HT1080 (cell line): ENCODE results near the gene CDKAL1. TPM values are rescaled to one million over a fixed set of nuclear protein-coding genes. Genes with fewer than 3 reads are reported as not detected.

Experiments
- DNase-seq: peaks from one replicate; pipeline ENCODE4 v3.0.0-alpha.2; 2015; ENCODE audit warnings: low read depth
- total RNA-seq: library from RNA; depleted of rRNA; stranded (reverse); fragments of >200 nt; shearing (Covaris generic); gene quantifications from 2 replicates; pipeline ENCODE4 v1.2.3, GENCODE V29; 2014

Gene CDKAL1
- total RNA-seq, 1 experiment from 2014 or later, result 13.5 TPM

DNA sequence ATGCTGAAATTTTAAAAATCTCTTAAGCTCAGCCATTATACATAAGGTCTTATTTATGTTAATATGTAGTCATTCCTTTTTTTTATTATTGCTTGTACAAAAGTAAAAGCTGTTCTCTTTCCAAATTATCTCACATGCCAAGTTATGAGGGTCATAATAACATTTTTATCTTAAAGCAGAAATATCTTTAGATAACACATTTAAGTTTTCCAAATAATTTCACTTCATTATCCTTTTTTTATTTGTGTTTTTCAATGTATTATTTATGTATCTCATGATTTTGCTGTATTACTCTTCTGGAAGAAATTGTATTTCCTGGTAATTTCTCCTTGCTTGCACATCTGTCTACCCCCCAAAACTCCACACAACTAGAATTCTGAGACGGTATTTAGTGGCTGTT is 598.2 kb downstream of the CDKAL1 start:
- DNase-seq, result no peak

DNA sequence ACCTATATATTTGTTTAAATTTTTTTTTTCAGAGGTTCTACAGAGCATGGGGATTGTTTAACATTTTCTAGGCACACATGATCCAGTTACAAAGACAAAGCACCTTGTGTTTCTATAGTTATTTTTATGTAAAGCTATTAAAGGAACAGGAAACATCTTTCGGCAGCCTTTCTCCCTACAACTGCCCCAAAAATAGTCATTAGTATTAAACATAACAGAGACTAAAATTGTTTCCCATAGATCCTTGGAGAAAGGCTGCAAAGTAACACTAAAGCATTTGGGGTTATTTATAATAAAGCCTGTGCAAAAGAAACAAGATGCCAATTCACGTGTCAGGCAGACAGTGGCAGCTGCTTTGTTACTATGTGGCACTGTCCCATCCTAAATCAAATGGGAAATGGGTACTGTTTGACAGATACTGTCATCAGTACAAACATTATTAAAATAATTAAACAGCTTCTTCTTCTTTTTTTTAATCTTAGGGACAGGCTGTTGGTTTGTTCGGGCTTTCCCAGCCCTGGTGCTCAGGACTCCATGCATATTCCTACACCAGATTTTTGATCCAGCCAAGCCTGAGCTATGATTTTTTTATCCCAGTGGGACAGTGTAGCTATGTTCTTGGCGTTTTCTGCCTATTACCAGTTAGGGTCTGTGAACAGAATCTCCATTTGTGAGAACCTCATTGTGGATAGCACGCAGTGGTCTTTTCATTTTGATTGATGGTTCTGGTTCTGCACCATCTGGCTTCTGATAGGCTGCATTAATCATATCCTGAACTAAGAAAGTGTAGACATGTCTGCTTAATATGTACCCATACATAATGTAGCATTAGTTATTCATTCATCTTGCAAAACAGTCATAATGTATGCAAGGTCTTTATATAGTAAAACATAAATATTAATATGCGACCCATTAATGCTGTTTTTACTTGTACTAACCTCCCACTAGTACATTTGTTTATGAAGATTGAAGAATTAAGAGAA is 598.9 kb downstream of the CDKAL1 start:
- DNase-seq, result no peak

DNA sequence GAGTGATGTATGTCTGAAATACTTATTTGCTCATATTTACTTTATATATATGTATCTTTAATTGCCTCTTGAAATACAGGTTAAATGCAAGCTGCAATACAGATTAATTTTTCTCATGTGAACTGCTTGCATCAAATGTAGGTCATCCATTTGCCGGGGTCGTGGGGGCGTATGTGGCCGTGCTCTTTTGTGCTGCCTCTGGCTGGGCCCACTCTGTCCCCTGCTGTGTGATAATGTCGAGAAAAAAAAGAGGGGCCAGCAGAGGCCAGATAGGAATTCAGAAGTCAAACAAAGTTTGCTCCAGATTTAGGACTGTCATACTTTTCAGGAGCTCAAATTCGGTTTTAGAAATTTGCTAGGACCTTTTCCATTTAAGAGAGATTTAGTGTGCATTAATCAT is 599.6 kb downstream of the CDKAL1 start:
- DNase-seq, result no peak

DNA sequence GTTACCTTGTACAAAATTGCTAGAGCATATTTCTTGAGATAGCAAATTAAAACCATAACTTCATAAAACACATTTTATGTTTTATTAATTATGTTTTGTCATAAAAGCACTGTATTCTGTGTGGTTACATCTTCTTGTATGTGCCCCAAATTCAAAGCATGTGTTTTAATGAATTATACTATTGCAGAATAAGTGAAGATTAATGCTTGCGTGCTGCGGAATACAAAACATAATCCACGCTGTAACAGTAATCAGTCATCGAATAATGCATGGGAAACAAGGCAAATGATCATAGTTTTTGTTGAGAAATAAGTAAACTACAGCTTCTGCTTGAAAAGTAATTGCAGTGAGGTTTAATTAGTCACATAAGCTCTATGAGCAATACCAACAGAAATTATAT is 600.1 kb downstream of the CDKAL1 start:
- no peak for DNase-seq

DNA sequence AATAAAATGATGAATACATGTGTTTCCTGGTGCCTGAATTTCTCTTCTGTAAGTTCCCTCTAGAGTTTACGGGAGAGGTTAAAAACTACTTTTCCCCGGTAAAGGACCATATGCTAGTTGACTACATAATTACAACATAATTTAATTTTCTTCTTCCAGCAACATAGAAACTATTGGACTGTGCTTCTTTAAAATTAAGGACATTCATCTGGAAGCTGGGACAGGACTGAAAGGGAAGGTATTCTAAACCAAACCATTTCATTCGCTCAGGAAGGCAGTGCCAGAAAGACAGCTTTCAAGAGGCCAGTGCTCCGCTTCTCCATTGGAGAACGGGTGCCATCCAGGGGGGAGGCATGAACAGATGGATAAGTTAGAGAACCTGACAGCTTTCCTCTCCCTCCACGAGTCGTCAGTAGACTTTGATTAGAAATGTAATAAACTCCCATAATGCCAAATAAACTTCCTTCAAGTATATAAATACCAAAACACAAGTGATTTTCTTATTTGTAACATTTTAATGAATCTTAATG is 601.3 kb downstream of the CDKAL1 start:
- DNase-seq, result no peak

DNA sequence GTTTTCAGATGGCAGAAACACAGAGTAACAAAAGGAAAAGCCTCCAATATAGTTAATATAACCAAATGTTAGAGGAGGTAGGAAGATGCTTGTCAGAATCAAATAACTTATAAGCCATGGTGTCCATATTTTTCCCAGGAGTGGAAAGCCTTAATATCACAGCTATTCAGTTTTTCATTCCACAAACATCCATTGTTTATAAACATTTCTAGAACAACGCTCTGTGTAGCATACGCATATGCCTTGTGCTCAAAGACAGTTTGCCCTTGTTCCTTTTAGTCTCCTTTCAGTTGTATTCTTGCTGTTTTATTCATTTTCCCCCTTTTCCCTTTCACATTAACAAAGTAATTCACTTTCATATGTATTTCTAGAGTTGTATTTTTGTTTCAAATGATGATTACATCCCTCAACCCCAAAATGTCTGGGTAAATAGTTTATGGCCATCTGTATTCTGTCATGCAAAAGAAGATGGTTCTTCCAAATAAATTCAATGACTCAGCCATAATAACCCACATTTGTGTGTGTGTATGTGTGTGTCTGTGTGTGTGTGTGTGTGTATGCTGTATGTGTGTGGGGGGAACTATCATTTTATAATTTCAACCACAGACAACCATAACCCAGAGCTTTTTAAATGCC is 603.6 kb downstream of the CDKAL1 start:
- DNase-seq, result no peak

DNA sequence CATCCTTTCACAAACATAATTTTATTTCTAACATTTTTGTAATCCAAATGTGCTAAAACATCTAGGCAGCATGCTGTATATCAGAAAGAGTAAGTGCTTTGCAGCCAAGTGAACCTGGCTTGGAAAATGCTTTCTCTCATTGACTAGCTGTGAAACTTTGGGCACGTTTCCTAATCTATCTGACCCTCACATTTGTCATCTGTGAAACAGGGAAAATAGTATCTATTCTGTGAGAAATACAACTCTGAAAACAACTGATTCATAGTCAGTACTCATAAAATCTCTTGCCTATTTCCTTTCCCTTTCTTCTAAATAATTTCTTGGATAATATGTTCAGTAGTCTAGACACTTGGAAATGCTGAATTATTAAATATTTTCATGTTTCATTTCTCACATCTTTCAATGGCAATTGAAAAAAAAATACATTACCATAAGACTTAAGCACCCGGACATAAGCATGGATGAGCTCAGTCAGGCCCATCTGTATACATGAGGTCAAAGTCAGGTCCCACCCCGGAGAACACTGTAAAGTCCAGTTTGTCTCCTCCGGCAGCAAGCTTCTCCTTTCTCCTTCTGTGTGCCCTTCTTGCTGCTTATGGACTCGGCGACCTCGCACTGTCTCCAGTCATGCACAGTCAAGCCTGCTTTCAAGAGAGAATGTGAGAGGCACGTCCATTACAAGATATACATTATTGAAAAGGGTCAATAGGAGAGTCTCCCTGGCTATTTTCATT is 604.2 kb downstream of the CDKAL1 start:
- DNase-seq, result no peak

DNA sequence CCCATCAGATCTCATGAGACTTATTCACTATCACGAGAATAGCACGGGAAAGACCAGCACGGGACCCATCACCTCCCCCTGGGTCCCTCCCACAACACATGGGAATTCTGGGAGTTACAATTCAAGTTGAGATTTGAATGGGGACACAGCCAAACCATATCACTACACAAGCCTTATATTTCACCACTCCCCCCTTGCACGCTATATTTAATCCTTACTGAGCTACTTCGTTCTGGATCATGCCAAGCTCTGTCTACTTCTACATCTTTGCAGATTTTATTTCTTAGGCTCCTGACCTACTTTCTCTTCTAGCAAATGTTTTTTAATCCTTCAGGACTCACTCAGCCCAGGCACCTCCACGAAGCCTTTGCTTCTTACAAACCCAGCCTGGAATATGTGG is 606.7 kb downstream of the CDKAL1 start:
- DNase-seq, result no peak

DNA sequence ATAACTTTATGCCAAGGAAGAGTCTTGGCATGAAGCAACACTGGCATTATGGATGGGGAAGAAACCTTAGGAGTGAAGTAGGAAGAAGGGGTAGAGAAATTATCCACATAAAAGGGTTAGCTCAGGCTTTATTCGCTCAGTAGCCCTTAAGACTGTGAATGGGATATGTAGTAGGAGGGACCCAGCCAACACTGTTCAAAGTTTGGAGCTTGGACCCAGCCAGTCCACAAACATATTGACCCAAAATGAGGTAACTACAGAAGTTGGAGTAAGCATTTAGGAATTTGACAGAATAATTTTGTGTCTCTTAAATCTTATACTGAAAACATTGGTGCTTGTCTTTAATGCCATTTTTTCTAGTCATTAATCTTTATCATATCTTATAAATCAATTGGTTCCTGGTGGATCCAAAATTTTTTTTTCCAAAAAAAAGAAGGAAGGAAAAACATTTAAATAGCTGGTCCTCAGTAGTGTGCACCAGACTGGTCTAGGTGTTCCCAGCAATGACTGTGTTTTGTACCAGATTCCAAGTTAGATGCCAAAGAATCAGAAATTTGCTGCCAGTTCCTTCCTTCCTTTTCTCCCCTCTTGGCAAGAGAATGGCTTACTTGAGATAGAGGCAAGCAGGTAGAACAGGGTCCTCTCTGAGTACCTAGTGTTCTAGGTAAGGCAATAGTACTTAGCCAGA is 607.5 kb downstream of the CDKAL1 start:
- no peak for DNase-seq

DNA sequence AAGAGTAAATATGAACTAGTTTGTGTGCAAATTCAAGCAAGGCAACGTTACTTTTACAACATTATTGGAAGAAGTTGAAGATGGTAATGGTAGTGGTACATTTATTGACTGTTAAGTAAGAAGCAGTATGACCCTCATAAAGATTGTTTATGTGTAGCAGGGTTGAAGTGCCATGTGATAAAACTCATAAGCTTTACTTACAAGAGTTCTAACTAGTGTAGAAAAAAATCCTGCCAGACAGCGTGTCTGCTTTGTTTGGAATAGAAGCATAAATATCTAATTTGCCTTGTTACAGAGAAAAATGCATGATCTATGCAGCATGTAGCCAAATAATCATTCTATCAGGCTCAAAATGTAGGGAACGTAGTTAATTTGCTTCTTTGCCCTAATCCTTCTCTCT is 608.5 kb downstream of the CDKAL1 start:
- DNase-seq, result no peak

DNA sequence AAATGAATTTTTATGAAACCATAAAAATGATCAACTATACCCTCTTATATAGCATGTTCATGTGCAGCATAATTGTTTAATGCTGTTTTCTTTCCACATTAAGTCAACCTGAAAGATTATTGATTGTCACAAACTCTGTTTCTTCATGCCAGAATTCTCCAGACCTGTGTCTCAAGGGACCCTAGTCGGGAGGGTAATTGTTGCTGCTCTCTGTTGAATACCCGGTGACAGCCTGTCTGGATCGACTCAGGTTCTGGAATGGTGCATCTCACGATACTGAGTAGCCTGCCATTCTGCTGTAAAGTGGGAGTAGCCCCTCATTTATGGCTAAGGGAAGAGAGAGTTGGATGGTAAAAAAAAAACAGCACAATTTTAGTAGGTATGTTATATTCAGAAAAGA is 609.4 kb downstream of the CDKAL1 start:
- DNase-seq, result no peak

DNA sequence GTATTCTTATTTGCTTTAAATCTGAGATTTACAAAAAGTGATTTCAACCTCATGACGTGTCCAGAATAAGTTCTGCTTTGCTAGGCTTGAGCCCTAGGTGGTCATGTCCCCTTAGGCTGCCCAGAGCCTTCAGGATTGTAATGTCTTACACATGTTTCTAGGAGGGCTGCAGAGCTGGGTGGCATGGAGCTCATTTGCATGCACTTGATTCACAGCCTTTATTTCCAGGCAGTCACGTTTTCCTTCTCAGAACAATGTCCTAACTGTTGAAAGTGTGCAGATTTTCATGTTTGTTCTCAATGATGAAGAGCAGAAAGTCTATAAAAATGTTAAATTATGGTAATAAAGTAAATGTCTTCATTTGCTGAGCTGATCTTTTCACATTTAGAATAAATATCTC is 610.7 kb downstream of the CDKAL1 start:
- DNase-seq, result no peak

DNA sequence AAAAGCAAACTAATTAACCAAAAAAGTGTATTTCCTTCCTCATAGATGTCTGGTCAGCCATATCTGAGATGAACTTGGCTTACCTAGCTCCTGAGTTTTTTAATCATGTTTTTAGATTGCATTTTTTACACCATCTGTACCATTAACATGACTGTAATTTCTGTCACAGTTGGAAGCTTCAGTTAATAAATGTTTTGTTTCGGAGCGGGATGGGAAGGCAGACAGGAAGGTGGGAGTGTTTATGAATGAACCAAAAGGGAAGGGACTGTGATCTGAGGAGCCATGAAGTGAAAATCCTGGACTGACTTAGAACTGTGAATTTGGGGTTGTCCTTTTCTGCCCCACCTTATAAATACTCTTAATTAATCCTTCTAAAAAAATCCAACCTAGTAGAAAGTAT is 613.7 kb downstream of the CDKAL1 start:
- DNase-seq, result no peak

DNA sequence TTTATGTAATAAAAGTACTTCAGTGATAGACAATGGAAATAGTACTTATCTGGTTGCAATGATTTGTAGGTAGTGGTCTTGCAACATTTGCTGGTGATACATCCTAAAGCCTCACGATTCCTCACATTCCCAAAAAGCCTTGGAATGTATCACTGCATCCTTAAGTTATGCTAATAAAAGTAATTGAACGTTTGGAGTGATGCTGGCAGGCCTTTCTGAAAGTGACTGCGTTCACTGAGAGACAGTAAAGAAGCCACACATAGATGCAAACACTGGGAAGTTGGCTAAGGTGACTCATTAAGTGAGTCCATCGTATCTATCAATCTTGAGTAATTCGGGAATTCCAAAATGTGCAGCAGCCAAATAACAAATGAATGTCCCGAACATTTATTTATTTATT is 615.2 kb downstream of the CDKAL1 start:
- no peak for DNase-seq

DNA sequence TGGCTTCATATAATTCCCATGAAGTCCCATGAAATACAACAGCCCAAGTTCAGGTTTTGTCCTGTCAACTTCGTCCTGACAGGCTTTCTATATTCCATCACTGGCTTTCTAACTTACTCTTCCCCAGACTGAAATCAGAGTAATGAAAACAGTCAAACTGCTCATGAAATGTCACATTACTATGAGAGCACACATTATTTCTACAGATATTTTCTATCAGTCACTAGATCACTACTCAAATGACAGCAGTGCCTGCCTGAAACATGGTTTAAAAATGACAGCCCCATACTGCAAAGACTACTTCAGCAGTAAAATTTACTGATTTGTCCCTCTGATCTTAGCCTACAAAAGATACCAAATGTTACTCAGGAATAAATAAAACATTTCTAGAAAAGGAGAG is 616.4 kb downstream of the CDKAL1 start:
- no peak for DNase-seq

DNA sequence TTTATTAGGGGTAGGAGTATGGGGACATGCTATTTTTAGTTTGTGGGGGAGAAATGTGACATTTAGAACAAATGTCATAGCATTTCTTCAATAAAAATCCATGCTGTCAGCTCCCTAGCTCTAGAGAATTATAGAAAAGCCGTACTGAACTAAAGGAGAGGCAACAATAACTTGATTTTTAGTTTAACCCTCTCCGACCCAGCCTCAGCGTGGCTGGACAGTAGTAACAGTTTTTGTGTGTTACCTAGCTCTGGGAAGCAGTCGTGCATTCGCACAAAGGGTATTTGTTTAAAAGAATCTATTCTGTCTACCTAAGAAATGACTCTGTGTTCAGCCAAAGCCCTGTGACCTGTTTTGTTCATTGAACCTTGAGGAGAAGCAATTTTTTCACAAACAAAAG is 616.9 kb downstream of the CDKAL1 start:
- no peak for DNase-seq

DNA sequence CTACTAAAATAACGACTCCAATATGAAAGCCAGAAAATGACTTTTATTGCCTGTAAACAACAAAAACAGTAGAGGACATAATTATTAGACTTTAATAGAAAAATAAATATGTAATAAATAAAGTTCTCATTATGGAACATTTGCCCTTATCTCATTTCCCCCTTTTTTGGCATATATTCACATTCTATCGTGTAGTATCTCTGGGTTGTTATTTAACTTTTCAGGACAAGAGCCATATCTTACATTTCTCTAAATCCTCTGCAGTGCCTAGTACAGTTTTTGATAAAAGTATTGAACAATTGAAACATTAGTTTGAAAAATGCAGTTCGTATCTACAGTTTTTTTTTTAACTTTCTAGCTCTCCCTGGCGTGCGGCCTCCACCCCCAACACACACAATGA is 617.3 kb downstream of the CDKAL1 start:
- no peak for DNase-seq

DNA sequence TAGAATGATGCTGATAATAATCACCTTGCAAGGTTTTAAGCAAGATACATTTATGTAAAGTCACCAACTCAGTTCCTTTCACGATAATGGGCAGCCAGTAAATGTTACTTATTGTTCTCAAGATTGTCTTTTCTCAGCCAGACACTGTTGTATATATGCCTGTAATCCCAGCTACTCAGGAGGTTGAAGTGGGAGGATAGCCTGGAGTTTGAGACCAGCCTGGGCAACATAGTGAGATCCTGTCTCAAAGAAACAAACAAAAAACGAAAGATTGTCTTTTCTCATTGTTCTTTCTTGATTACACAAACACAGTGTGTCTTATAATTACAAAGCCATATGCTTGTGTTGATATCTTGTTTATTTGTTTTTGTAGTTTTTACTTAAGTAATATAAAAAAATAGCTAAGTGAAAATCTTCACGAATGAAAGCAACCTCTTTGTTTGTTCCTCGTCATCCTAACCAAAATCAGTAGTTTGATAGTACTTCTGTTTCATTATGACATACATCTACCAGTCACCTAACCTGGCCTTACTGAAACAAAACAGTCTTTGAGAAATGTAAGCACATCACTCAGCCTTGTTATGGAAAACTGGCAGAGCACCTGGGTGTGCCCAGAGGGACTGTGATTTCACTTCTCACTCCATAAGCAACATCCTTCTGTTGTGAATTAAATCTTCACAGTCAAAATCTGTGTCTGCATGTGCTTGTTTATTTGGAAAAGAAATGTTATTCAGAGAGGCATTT is 623.1 kb downstream of the CDKAL1 start:
- no peak for DNase-seq

DNA sequence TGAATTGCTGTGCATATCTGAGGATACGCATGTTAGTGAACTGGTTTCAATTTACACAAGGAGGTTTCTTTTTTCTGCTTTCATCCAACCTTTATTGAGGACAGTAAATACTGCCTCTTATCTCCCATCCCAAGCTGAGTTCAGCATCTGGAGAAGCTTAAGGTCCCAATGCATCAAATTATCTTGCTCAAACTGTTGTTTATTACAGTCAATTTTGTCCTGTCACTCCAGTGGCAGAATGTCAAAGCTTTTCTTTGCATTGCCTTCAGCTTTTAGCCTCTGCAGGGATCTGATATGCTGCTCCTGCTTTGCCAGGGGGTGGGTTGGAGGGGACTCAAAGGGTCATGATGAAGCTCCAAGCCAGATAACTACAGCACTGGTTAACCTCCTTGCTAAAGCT is 623.9 kb downstream of the CDKAL1 start:
- DNase-seq, result no peak

DNA sequence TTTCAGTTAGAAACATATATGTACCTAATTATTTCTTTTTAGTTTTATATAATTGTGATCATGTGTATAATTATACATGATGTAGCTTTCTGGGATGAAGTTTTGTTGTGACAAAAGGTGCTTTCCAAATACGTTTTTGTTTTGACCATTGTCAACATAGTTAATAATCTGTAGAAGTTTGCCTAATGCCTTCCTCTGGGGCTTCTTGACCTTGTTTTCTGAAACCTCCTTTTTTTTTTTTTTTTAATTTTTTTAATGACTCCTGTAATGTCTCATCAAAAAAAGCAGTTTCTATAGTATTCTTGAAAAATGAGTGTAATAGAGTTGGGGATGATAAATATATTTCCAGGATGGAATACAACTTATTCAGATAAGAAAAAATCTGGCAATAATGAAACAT is 624.6 kb downstream of the CDKAL1 start:
- DNase-seq, result no peak

DNA sequence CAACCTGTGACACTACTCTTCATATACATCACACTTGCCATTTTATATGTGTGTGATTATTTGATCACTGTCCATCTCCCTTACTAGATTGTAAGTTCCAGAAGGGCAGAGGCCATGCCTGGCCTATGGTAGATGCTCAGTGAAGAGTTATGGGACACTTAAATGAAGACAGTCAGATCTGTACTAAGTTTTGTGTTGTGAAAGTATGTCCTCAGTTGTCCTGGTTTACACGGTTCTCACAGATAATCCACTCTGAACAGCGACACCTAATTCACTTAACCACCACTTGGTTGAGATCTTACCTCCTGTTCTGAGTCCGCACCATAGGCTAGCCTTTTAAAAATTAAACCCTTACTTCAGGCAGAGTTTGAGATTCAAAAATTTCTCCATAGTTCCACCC is 625.2 kb downstream of the CDKAL1 start:
- DNase-seq, result no peak
